GM12872 (cell line): ENCODE results near the gene RAB31.

Source experiments
- CTCF ChIP-seq: IDR thresholded peaks from 3 replicates; pipeline ENCODE4 v1.5.1; 2011; ENCODE audit warnings: low read depth, mild to moderate bottlenecking, low read length, moderate library complexity; ENCODE audit not compliant: insufficient read depth

The RAB31 gene

GRCh38 chr18:9810994-9811705, 103.0 kb downstream of the RAB31 start:
- no peak for TF ChIP-seq CTCF

- no peak for TF ChIP-seq CTCF
Measured at GRCh38 chr18:9811978-9812377, 103.9 kb downstream of the RAB31 start.

- no peak for TF ChIP-seq CTCF
Measured at GRCh38 chr18:9814431-9814830, 106.3 kb downstream of the RAB31 start.

GRCh38 chr18:9817286-9817685, 109.2 kb downstream of the RAB31 start:
- TF ChIP-seq CTCF, result no peak

- no peak for TF ChIP-seq CTCF
Measured at GRCh38 chr18:9817725-9818422, 109.8 kb downstream of the RAB31 start.

- TF ChIP-seq CTCF, result no peak
Measured at GRCh38 chr18:9818423-9818734, 110.3 kb downstream of the RAB31 start.

- no peak for TF ChIP-seq CTCF
Measured at GRCh38 chr18:9820127-9820526, 112.0 kb downstream of the RAB31 start.
